Embryonic facial prominence (tissue), 1 donor: Measurements from ENCODE around the gene FAM210B.
"Not testable (repeated sequence)": the region's sequence is repeated elsewhere in the genome, so short reads cannot be mapped to it uniquely, and the experiment has no call there.

Experiments used
- DNase-seq: peaks from one replicate; pipeline ENCODE4 v3.0.0-alpha.2; 2016; ENCODE audit errors: extremely low spot score

The FAM210B gene

DNA sequence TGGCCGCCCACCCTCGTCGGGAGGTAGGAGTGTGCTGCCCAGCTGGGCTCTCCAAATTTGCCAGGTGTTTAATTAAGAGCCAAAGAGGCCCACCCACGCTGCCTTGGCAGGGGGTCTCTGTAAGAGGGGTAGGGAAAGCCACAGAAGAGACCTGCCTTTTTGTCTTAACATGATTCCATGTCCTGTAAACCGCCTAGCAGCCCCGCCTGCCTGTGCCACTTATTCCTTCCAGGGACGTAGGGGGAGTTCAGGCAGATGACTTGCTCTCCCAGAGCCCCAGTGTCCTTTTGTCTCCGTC lies 2.1 kb downstream of the FAM210B start:
- DNase-seq: no peak

DNA sequence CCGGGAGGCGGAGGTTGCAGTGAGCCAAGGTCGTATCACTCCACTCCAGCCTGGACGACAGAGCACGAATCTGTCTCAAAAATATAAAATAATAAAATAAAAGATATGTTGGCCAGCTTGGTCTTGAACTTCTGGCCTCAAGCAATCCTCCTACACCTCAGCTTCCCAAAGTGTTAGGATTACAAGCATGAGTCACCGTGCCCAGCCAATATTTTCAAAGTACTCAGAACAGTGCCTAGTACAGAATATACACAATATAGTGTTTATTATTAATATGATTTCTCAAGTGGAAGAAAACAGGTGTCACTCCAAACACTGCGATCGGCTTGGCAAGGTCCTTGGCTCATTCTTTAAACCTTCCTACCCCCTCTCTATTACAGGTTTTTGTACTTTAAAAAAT lies 3.1 kb downstream of the FAM210B start:
- DNase-seq: no peak

DNA sequence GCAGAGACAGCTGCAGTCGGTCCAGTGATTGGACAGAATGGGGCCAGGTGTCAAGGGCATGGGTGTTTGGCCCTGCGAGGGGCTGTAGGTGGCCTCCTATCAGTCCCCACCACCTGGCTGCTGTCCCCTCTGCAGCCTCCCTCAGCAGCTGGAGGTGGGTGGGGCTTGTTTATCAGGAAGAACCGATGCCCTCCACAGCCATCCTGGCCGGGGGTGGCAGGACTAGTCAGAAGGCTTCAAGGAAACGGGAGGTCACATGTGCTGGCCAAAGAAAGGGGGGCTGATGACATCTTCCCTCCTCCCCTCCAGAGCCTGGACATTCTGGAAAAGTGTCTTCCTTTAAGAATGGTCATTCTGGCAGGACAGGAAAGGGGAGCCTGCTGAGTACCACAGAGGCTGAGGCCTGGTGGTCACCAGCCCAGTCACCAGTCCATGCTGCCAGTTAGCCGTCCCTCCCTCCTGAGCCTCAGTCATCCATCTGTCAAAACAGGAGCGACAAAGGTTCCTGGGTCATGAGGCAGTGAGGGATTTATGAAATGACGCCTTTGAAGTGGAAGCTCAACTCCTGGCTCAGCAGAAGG lies 4.1 kb downstream of the FAM210B start:
- no peak for DNase-seq

DNA sequence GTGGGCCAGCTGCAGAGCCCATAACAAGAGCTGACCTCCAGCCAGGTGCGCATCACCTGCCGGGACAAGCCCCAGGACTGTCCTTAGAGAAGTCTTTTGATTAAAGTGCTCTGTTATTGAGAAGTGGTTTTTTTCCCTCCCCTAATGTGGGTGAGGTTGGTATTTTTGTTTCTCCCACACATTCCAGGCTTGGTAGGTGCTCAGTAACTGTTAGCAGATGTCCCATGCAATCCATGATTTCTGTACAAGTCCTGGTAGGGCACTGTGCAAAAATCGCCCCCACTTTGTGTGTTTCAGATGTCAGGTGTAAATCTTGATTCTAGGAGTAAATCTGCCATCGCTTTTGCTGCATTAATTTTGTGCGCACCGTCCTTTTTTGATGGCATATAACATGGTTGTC lies 4.7 kb downstream of the FAM210B start:
- DNase-seq: no peak

DNA sequence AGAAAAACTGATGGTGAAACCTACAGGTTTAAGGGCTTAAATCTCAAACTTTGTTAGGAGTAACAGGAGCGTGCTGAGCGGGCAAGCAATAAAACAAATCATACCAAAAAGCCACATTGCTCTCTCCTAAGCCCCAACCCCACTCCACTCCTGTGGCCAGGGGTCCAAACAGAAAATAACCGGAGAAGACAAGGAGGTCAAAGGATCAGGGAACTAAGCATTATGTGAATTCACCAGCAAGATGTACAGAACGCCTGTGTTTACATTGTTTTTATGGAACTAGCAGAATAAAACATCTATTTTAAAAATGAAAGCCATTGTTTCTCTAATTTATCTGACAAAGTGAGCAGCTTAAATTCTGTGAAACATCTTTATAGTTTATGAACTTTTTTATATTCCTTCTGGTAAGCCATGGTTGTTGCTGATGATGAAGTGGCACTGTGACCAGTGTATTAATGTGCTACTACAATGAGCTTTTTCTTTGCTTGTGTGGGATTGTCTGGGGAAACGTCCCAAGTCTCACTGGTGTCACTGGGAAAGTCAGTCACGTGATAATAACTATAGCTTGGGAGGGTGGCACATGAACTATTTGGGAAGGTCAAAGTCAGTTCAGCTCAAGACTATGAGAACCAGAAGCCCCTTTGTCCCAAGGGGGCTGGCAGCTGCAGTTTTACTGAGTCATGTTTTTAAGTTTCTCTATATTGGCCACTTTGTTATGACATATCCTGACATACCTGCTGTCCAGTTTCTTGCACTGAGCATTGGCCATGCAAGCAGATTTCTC lies 9.8 kb downstream of the FAM210B start:
- DNase-seq: no peak

DNA sequence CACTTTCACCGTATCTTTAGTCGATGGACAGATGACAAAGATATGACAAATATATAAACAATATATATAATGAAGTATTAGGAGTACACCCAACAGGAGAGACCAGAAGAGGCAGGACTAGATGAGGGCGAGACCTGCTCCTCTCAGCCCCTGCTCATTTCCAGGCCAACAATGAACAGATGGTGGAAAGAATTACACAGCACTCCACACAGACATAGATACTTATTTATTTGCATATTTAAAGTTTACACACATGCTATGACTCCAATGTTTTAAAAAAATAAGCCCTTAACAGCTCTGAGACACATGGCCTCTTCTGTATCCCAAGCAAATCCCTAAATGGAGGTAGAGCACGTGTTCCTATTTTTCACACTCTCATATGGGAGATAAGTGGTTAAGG lies 10.4 kb downstream of the FAM210B start:
- DNase-seq: no peak

DNA sequence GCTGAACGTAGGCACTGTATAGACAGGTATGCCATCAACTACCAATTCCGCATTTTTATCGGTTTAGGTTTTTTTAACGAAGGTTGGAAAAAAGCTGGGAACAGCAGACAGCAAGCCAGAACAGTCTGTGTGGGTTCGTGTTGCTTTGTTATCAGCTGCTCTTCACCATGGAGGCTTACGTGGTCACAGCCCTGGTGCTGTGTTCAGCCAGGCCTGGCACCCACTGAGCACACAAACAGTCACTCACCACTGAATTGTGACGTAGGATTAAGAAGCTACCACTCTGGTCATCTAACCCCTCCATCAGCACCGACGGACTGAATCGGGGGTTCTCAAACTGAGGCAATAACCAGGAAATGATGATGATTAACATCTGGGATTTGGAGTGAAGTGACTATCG lies 13.2 kb downstream of the FAM210B start:
- no peak for DNase-seq

DNA sequence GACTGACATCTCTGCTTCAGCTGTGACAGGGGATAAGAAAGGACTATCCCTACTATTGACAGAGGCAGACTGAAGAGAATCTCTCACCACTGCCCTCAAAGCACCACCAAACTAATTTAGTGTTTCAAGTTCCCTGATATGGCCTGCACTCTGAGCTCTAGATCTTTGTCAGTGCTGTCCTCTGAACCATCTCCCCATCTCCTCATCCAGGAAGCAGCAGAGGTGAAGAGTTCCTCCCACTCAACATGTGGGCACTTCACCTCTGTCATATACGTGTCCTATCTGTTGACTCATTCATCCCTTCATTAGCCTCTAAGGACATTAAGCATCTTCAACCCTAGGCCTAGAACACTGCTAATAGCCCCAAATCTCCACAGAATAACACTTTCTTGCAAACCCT lies 14.1 kb downstream of the FAM210B start:
- DNase-seq: no peak

DNA sequence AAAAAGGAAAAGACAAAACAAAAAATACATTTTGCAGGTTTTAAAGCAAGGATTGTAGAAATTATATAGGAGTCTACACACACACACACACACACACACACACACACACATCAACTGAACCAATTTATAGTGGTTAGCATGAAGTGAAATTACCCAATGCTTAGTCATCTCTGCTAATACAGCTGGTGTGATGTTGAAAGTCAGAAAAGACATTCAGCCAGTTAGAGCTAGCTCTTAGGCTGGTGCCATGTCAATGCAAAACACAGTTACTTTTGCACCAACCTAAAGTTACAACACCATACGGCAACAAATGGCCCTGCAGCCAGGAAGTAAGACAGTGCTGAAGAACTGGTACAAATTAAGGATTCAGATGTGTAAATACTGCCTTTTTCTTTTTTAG lies 15.2 kb downstream of the FAM210B start:
- no peak for DNase-seq

DNA sequence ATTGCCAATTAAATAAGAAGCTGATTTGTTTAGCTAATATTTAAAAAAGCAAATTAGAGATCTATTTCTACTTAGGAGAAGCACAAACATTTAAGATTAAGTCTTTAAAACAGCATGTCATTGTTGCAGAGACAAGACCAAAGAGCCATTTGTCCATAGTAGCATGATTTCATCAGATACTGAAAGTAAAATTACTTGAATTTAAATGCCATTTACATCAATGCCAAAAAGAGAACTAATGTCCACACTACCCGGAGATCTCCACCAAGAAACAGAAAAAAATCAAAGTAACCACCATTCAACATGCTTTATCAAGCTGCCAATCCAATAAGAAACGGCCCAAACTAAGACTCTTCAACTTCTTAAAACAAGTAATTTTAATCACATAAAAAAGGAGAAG lies 17.6 kb downstream of the FAM210B start:
- DNase-seq: no peak

DNA sequence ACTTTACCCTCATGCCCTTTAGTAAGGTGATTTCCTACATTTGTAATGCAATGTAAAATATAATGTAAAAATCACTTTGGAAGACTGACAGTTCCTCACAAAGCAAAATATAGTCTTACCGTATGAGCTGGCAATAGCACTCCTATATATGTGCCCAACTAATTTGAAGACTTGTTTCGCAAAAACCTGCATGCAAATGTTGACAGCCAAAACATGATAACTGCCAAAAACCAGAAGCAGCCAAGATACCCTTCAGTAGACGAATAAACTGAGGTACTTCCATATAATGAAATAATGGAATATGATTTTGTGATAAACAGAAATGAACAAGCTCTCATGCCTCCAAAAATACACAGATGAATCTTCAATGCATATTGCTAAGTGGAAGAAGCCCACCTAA lies 19.6 kb downstream of the FAM210B start:
- no peak for DNase-seq

DNA sequence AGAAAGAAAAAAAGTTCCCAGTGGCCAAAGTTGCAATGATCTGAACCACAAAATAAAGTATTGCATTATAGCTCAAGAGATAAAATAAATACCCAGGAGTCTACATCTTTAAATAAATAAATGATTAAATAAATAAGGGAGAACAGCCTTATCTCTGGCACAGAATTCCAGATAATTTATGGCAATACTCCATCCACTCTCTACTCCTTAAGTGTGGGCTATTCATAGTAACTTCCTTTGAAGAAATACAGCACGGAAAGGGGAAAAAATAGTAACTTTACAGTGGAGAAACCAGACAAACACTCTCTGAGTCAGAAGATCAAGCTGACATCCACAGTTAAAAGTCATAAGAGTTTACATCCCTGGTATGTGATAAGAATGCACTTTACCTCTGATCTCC lies 21.6 kb downstream of the FAM210B start:
- no peak for DNase-seq

DNA sequence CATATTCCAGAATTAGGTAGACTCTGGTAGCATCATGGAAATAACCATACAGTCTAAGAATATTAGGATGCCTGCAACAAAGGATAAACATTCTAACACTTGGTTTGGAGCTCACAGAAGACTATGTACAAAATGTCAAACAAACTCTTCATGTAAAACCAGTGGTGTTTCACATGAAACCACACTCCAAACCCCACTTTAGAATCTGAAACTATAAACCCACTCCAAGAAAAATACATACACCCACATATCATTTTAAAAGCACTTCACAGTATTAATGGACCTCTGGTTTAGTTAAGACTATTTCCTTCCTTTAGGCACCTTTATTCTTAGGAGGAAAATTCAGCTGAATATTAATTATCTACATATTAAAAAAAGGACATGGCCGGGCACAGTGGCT lies 22.7 kb downstream of the FAM210B start:
- no peak for DNase-seq

DNA sequence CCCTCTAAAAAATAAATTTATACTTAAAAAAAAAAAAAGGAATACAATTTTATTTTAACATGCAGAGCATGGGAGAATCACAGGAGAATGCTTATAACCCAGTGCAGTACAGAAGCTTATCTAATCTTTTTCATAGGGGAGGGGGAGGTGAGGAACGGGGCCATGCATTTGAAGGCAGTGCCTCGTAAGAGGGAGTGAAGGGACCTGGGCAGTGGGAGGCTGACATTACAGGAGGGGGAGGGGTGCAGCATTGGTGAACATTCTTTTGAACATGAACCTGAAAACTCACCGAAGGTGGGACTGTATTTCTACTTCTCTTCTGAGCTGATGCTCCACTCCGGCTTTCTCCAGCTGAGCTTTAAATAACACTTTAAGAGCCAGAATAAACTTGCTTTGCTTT lies 23.9 kb downstream of the FAM210B start:
- DNase-seq: no peak

DNA sequence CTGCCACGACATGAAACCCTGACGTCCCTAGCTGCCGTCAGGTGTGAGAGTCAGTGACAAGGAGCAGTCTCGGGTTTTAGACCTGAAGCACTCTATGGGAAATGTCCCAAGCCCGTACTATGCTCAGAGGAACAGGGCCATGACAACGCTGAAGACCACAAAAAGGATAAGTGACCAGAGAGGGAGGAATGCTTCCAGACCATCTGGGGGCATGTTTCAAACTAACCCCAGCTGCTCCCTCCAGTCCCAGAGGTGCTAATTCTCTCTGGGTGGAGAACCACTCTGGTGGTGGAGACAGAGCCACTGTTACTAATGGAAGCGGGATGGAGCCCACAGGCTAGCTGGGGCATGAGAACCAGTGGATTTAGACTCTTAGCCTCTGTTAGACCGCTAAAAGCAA lies 24.6 kb downstream of the FAM210B start:
- DNase-seq: no peak

DNA sequence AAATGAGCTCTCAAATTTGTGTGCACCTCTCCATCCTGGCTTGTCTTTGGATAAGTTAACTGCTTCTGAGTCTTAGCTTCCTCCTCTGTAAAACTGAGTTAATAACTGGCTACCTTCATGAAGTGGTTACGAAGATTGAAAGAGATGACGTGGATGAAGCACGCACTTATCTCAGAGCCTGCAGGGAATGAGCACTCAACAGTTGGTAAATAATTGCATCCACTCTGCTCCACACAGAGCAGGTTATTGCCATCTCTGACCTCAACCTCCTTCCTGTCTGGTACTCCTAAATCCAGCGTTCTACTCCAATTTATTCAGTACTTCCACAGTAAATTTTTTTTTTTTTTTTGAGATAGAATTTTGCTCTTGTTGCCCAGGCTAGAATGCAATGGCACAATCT lies 26.4 kb downstream of the FAM210B start:
- no peak for DNase-seq

DNA sequence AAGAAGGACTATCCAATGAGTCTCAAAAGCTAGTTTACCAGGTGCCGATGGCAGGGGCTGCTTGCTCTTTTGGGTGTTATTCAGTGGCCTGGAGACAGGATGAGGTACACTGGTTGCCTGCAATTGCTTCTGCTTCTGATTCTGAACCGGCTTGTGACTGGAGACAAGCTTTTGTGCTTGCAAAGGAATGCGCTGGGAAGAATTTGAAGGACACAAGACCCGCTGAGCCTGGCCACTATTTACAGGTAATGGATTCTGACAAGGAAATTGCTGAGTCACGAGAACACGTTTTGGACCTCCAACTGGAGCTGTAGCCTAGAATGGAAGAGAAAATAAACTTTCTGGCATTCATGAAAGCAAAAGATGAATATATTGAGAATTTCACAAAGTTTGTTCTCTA lies 27.4 kb downstream of the FAM210B start:
- DNase-seq: no peak

DNA sequence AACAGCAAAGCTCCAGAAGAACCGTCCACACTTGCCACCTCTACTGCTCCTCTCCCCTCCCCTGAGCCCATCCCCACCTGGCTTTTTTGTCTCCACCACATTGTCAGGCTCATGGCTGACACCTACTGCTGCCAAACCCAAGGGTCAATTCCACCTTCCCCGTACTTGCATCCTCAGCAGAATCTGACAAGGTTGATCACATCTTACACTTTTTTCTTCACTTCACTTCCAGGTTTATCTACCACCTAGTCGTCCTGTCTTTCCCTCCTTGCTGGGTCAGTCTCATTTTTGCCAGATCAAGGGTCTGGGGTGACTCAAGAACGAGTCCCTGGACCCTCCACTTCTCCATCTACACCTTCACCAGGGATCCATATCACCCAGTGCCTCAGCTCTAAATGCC lies 30.1 kb downstream of the FAM210B start:
- DNase-seq: no peak

DNA sequence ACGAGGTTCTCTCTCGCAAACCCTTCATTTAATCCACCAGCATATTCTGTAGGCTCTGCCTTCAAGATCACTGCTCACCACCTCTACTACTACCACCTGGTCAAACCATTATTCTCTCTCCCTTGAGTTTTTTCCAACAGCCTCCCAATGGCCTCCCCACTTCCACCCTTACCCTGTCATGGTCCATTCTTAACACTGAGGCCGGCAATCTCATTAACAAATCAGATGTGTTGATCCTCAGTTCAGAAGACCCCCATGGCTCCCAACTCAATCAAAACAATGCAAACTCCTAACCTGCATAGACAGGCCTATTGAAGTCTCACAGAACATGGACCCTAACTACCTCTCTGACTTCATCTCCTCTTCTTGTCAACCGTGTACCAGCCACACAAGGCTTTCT lies 31.0 kb downstream of the FAM210B start:
- no peak for DNase-seq

DNA sequence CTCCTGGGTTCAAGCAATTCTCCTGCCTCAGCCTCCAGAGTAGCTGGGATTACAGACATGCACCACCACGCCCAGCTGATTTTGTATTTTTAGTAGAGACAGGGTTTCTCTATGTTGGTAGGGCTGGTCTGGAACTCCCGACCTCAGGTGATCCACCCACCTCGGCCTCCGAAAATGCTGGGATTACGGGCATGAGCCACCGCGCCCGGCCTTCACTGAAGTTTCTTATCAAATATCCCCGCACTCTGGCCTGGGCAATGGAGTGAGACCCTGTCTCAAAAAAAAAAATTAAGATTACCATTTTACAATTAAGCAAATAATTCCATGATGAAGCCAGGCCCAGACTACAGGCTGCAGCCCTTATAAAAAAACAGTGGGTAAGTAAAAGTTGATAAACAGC lies 31.6 kb downstream of the FAM210B start:
- not testable (repeated sequence) for DNase-seq

DNA sequence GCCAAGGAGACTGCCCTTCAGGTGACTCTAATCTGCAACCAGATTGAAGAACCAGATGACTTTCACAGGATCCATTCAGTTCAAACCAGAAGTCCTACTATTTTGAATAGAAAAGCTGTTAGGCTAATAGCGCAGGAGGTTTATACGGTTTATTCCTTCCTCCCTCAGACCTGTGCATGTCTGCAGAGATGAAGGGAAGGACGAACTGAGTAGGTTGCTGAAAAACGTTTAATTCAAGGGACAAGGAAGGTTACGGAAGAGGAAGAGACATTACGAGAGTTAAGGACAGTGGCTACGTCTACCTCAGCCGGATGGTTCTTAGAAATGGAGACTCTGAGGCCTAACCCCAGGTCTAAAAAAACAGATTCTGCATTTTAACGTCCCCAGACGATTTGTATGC lies 32.3 kb downstream of the FAM210B start:
- no peak for DNase-seq

DNA sequence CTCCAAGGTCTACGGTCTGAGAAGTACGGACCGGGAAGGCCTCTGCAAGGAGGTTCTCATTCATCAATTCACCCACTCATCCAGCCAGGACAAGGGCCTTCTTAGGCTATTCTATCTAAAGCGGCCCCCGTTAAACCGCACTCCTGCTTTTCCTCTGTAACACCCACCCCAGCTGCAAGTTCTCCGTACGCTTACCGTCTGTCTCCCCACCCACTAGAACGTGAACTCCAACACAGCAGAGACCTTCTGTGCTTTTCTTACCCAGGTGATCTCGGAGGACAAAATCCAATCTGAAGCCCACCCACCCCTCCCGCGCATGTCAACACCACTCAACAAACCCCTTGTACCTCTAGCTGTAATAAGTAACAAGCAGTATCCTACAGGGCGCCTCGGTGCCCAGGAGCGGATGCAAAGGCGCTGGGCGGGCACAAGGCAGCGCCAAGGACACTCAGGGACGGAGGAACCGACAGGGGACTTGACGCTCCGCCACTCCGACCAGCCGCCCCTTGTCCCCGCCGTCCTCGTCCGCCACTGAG lies 32.9 kb downstream of the FAM210B start:
- DNase-seq: no peak

DNA sequence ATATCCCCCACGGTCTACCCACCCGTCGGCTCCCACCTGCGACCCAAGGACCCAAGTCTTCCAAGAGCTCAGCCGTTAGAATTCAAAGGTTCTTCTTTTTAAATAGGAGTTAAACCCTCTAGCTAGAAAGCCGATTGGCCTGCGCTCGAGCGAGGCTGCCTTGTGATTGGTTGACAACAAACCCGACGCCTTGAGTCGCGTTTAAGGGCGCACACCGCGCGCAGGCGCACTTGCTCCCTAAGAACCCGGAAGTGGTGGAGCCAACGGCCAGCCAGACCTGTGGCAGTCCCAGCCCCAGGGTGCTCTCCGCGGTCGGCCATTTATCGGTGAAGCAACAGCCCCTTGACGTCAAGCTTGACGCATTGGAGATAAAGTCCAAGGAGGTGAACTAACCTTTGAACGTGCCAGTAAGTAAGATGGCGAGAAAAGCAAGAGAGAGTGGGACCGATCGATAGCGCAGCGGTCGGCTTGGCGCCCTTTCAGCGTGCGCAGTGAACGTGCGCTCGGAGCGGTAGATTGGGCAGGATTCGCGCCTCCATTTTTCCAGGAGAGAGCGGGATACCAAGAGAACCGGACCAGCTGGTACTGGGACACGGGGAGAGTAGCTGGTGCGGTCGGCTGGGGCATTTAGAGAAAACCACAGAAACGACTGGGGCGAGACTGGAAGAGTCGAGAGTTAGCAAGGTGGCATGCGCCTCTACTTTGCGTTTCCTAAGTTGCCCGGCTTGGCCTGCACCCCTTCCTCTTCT lies 33.5 kb downstream of the FAM210B start, which contains the start of the genes AURKA and CSTF1:
AURKA (minus strand) TSS at position 84 of the 749 bp plus-strand sequence. CDS start 4,018 bp downstream, outside the sequence.
CSTF1 (plus strand) TSS at position 514 of the 749 bp plus-strand sequence. CDS start 2,908 bp downstream, outside the sequence.
- DNase-seq: peak; percentile 92
